IPS-18a (cell line): ENCODE measurements around the gene STIP1.

Experiments used
- H3K27ac ChIP-seq: one replicate; pipeline ENCODE4 v1.5.1; 2013; ENCODE audit warnings: low read length
- H3K27me3 ChIP-seq: one replicate; pipeline ENCODE4 v1.6.1; 2013; ENCODE audit warnings: mild to moderate bottlenecking, low read length; ENCODE audit not compliant: control insufficient read depth, insufficient read depth
- H3K36me3 ChIP-seq: one replicate; pipeline ENCODE4 v1.6.1; 2013; ENCODE audit warnings: low read depth, low read length; ENCODE audit not compliant: control insufficient read depth
- H3K4me1 ChIP-seq: one replicate; pipeline ENCODE4 v1.6.1; 2013; ENCODE audit warnings: low read depth, low read length; ENCODE audit not compliant: control insufficient read depth
- H3K4me3 ChIP-seq: one replicate; pipeline ENCODE4 v1.5.1; 2013; ENCODE audit warnings: low read length
- H3K9ac ChIP-seq: one replicate; pipeline ENCODE4 v1.6.1; 2013; ENCODE audit warnings: mild to moderate bottlenecking, low read length, moderate library complexity
- H3K9me3 ChIP-seq: one replicate; pipeline ENCODE4 v1.6.1; 2013; ENCODE audit warnings: low read depth, low read length; ENCODE audit not compliant: control insufficient read depth

Gene STIP1

DNA sequence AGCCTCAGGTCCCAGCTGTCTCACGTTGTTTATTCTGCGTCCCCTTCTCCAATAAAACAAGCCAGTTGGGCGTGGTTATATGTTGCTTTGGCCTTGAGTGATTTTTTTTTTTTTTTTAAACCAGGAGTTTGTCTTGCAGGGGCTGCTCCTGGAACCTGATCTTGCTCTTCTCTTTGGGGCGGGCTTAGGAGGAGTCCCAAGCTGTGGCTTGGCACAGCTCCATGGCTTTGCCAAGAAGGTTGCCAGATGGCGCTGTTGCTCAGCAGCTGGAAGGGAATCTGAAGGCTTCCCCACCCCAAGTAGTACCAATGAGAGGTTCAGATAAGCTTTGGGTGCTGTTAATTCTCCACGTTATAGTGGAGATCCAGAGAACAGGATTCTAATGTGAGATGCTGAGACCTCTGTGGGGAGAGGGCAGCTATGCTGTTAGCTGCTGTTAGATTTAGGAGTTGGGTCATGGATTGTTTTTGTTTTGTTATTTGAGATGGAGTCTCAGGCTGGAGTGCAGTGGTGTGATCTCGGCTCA is 18.6 kb downstream of the STIP1 start:
- H3K9ac ChIP-seq: no peak overlapping the region
- H3K36me3 ChIP-seq: peaks cover 64% of the 10 kb centered on the region
- no peaks in the 10 kb centered on the region for H3K27me3 ChIP-seq
- H3K9me3 ChIP-seq: no peaks in the 10 kb centered on the region
- no peak overlapping the region for H3K27ac ChIP-seq
- H3K4me1 ChIP-seq: no peaks in the 10 kb centered on the region
- H3K4me3 ChIP-seq: no peak overlapping the region

DNA sequence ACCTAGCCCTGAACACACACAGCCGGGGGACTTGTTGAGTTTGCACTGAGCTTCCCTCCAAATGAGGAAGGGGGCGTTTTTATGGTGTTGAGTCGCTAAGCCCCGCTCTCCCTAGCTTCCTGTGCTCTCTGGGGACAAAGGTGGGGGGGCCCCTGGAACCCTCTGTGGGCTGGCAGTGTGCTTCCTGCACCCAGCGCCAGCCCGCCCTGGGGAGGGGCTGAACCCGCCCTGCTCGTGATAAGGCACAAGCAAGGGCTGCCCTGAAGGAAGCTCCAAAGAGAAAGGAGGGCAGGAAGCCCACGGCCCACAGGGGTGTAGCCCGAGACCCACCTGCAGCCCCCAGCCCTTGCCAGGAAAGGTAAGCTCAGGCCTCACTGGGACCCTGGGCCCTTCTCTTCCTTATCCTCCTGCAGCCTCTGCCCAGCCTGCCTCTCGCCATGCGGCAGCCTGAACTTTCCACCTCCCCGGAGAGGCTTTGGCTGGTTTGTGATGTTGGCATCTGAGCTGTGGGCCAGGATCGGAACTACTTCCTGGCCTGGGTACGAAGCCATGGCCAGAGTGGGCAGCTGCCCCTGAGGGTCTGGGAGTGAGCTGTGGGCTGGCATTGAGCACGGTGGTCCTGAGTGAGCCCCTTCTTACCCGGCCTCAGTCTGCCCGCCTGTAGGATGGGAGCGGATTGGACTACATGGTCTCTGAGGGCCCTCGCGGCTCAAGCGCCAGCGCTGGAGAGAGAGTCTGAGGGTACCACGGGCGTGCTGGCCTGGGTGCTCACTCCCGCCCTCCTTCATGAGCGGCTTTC is 20.7 kb downstream of the STIP1 start, which contains the start of gene FERMT3:
Gene FERMT3, plus strand, starts transcription at position 265 of the 799 bp plus-strand sequence. CDS start 644 bp downstream, outside the sequence.
- no peaks in the 10 kb centered on the region for H3K9me3 ChIP-seq
- H3K27me3 ChIP-seq: no peaks in the 10 kb centered on the region
- H3K27ac ChIP-seq: no peak within 1 kb of the TSS
- H3K4me3 ChIP-seq: no peak within 1 kb of the TSS
- no peak within 1 kb of the TSS for H3K9ac ChIP-seq
- no peaks in the 10 kb centered on the region for H3K4me1 ChIP-seq
- H3K36me3 ChIP-seq: peaks cover 43% of the 10 kb centered on the region

DNA sequence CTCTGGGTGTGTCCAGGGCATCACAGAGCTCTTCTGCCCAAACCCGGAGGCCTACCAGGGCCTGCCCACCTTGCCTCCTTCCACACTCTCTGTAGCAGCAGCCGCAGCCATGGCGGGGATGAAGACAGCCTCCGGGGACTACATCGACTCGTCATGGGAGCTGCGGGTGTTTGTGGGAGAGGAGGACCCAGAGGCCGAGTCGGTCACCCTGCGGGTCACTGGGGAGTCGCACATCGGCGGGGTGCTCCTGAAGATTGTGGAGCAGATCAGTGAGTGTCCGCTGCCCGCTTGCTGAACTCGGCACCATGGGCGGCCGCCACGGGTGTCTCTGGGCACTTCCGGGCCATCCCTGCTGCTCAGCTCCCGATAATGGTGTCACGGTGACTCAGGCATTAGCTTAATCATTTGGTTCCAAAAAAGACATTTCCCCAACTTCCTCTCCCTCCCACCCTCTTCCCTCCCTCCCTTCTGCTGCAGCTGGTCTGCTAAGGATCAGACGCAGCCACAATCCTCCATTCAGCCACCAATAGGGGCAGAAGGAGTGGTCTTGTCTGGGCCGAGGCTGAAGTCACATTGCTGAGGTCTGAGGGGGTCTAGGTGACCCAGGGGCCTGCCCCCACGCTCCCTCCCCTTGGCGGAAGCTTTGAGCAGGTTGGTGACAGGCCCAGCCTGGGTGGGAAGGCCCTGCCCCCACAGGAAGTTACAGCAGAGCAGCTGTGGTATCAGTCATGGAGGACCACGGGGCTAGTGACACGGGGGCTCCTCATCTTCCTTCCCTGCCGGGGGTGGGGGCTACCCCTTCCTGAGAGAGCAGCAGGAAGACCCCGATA is 21.5 kb downstream of the STIP1 start:
- no peak overlapping the region for H3K27ac ChIP-seq
- no peak overlapping the region for H3K4me3 ChIP-seq
- H3K4me1 ChIP-seq: no peaks in the 10 kb centered on the region
- H3K27me3 ChIP-seq: no peaks in the 10 kb centered on the region
- no peak overlapping the region for H3K9ac ChIP-seq
- H3K9me3 ChIP-seq: no peaks in the 10 kb centered on the region
- peaks cover 44% of the 10 kb centered on the region for H3K36me3 ChIP-seq

DNA sequence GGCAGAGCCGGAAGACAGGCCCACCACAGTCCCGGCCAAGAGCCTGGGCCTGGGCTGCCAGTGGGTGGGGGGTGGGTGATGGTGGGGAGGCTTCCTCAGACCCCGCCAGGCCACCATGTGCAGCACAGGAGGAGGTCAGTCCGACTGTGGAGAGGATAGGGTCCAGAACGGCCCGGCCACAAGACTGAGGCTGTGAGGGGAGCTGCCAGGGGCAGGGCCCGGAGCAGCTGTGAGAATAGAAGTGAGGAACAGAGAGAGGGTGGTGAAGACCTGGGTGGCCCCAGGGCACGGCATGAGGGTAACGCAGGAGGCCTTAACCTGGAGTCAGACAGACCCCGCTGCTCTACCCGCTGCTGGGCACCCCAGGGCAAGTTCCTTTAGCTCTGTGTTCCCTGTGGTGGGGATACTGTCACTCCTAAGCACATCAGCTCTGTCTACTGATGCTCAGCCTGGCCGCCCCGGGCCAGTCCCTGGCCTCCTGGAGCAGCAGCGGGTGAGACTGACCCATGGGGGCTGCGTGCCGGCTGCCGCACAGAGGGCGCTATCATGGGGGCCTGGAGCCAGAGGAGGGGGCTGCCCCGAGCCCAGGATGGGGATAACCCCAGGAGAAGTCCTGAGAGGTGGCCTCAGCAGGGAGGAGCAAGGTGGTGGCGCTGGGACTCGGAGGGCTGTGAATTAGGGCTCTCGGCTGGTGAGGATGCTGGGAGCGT is 22.3 kb downstream of the STIP1 start:
- H3K27ac ChIP-seq: no peak overlapping the region
- H3K4me1 ChIP-seq: no peaks in the 10 kb centered on the region
- no peak overlapping the region for H3K9ac ChIP-seq

GRCh38 chr11:64208796-64209562 is 23.0 kb downstream of the STIP1 start:
- Histone ChIP-seq H3K36me3 (peaks cover 29% of the 10 kb centered on the region), H3K27ac (no peak overlapping the region), H3K27me3 (no peaks in the 10 kb centered on the region), H3K9ac (no peak overlapping the region), H3K4me3 (no peak overlapping the region), H3K9me3 (no peaks in the 10 kb centered on the region), H3K4me1 (no peaks in the 10 kb centered on the region)

More for the DNA sequence above, 22.3 kb downstream of the STIP1 start:
- Histone ChIP-seq H3K36me3 (peaks cover 37% of the 10 kb centered on the region), H3K27me3 (no peaks in the 10 kb centered on the region), H3K9me3 (no peaks in the 10 kb centered on the region), H3K4me3 (no peak overlapping the region)

DNA sequence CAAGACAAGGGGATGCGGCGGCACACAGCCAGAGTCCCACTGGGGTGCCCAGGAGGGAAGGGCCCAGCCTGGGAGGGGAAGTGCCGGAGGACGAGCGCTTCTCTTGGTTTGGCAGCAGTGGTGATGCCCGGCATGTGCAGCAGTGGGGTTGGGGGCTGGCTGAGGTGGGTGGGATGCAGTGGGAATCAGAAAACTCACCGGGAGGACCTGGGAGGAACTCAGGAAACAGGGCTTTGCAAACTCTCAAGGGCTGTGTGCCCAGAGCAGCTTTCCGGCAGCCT is 23.5 kb downstream of the STIP1 start:
- H3K27ac ChIP-seq: no peak overlapping the region
- H3K27me3 ChIP-seq: no peaks in the 10 kb centered on the region
- no peak overlapping the region for H3K4me3 ChIP-seq
- no peak overlapping the region for H3K9ac ChIP-seq
- H3K9me3 ChIP-seq: no peaks in the 10 kb centered on the region
- H3K4me1 ChIP-seq: no peaks in the 10 kb centered on the region
- peaks cover 25% of the 10 kb centered on the region for H3K36me3 ChIP-seq

GRCh38 chr11:64210301-64211020 is 24.5 kb downstream of the STIP1 start:
- peaks cover 21% of the 10 kb centered on the region for H3K36me3 ChIP-seq
- no peaks in the 10 kb centered on the region for H3K4me1 ChIP-seq
- H3K9ac ChIP-seq: no peak overlapping the region
- no peak overlapping the region for H3K4me3 ChIP-seq
- no peaks in the 10 kb centered on the region for H3K9me3 ChIP-seq
- H3K27ac ChIP-seq: no peak overlapping the region
- no peaks in the 10 kb centered on the region for H3K27me3 ChIP-seq

GRCh38 chr11:64211181-64211872 is 25.4 kb downstream of the STIP1 start:
- H3K36me3 ChIP-seq: peaks cover 12% of the 10 kb centered on the region
- H3K27ac ChIP-seq: no peak overlapping the region
- no peak overlapping the region for H3K4me3 ChIP-seq
- no peaks in the 10 kb centered on the region for H3K27me3 ChIP-seq
- H3K9me3 ChIP-seq: no peaks in the 10 kb centered on the region
- H3K4me1 ChIP-seq: no peaks in the 10 kb centered on the region
- no peak overlapping the region for H3K9ac ChIP-seq

GRCh38 chr11:64216879-64217278 is 30.9 kb downstream of the STIP1 start:
- Histone ChIP-seq H3K36me3 (peaks cover 9% of the 10 kb centered on the region), H3K27me3 (no peaks in the 10 kb centered on the region), H3K27ac (no peak overlapping the region), H3K9ac (no peak overlapping the region), H3K9me3 (no peaks in the 10 kb centered on the region), H3K4me1 (no peaks in the 10 kb centered on the region), H3K4me3 (no peak overlapping the region)

DNA sequence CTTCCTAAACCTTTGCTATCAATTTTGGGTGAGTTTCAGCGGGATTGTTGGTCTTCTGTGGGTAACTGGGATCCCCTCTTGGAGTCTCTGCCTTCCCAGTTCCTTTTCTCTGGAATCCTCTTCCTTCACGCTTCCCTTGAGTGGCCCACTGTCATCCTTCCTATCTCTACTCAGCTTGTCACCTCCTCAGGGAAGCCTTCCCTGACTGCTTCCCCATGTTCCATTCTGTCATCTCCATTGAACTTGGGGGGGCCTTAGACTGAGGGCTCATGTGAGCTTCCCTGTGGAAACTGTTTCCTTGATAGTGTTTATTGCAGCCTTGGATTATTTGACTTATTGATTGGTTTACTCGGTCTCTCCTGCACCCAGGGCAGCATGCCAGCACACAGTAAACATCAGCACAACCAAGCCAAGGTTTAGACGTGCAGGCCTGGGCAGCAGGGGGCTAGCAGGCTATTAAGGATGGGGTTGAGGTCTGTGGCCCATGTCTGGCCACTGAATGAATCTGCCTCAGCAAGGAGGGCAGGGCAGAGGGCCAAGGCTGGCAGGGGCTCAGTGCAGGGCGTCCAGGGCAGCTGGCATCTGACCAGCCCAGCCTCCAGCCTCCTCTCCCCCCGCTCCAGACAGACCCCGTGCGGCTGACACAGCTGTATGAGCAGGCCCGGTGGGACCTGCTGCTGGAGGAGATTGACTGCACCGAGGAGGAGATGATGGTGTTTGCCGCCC is 32.8 kb downstream of the STIP1 start:
- no peak overlapping the region for H3K9ac ChIP-seq
- H3K4me1 ChIP-seq: no peaks in the 10 kb centered on the region
- no peaks in the 10 kb centered on the region for H3K27me3 ChIP-seq
- no peaks in the 10 kb centered on the region for H3K9me3 ChIP-seq
- peaks cover 6% of the 10 kb centered on the region for H3K36me3 ChIP-seq
- H3K4me3 ChIP-seq: no peak overlapping the region
- H3K27ac ChIP-seq: no peak overlapping the region
